ENCODE measurements around the gene PAQR3.

- TF ChIP-seq POLR2A (IDR thresholded peaks at IDR 0.05): peak; percentile 52 to 88
- TF ChIP-seq CTCF (IDR thresholded peaks at IDR 0.05): no peak
Measured at GRCh38 chr4:78938868-78939666, at the start of gene PAQR3.

All from heart left ventricle (tissue), 13 donors.